GM23338 (cell line): Measurements from ENCODE around the gene SYNE1. TPM values are rescaled to one million over a fixed set of nuclear protein-coding genes. Genes with fewer than 3 reads are reported as not detected.

Experiments
- ATAC-seq: fragments of 200-7000 bp; cut with Tn5 transposase; 3 replicates; pipeline ENCODE4 v1.9.1; 2020
- DNase-seq: peaks from one replicate; pipeline ENCODE4 v3.0.0-alpha.2; 2015; ENCODE audit warnings: low spot score
- H2AFZ ChIP-seq: fragments of 200-600 bp; sonication (generic); 2 replicates; pipeline ENCODE4 v1.8.0; 2016; ENCODE audit warnings: antibody characterized with exemption, mild to moderate bottlenecking, moderate library complexity
- H3F3A ChIP-seq: fragments of 200-600 bp; sonication (generic); replicated peaks from 2 replicates; pipeline ENCODE4 v1.8.0; 2017; ENCODE audit warnings: antibody characterized with exemption, mixed run types, low read depth
- H3K27ac ChIP-seq: fragments of 200-600 bp; sonication (generic); 2 replicates; pipeline ENCODE4 v1.6.1; 2016; ENCODE audit warnings: low read depth
- H3K27me3 ChIP-seq: fragments of 200-600 bp; sonication (generic); 2 replicates; pipeline ENCODE4 v1.8.0; 2016; ENCODE audit warnings: mild to moderate bottlenecking, mixed run types, moderate library complexity; ENCODE audit not compliant: insufficient read depth
- H3K36me3 ChIP-seq: fragments of 200-600 bp; sonication (generic); 2 replicates; pipeline ENCODE4 v1.8.0; 2016; ENCODE audit warnings: mild to moderate bottlenecking; ENCODE audit not compliant: insufficient read depth
- H3K4me1 ChIP-seq: fragments of 200-600 bp; sonication (generic); 2 replicates; pipeline ENCODE4 v1.8.0; 2016; ENCODE audit warnings: mild to moderate bottlenecking, moderate library complexity; ENCODE audit not compliant: insufficient read depth
- H3K4me2 ChIP-seq: fragments of 200-600 bp; sonication (generic); 2 replicates; pipeline ENCODE4 v1.7.1; 2017; ENCODE audit warnings: mixed run types
- H3K4me3 ChIP-seq: fragments of 200-600 bp; sonication (generic); 2 replicates; pipeline ENCODE4 v1.6.1; 2016; ENCODE audit warnings: mixed run types
- H3K79me2 ChIP-seq: fragments of 200-600 bp; sonication (generic); replicated peaks from 2 replicates; pipeline ENCODE4 v1.8.0; 2017; ENCODE audit warnings: mild to moderate bottlenecking; ENCODE audit not compliant: insufficient read depth
- H3K9me2 ChIP-seq: fragments of 200-600 bp; sonication (generic); 2 replicates; pipeline ENCODE4 v1.8.0; 2017; ENCODE audit not compliant: insufficient read depth
- H4K20me1 ChIP-seq: fragments of 200-600 bp; sonication (generic); replicated peaks from 2 replicates; pipeline ENCODE4 v1.8.0; 2017; ENCODE audit warnings: mild to moderate bottlenecking; ENCODE audit not compliant: insufficient read depth
- H3K27ac Mint-ChIP-seq: 2 replicates; pipeline ENCODE4 v1.8.0; 2020; ENCODE audit warnings: inconsistent platforms, mild to moderate bottlenecking, moderate library complexity, mixed read lengths
- H3K27me3 Mint-ChIP-seq: 3 replicates; pipeline ENCODE4 v1.8.0; 2022; ENCODE audit warnings: low read depth, mild to moderate bottlenecking, moderate library complexity, mixed read lengths, inconsistent platforms; ENCODE audit not compliant: insufficient read depth, poor library complexity
- H3K36me3 Mint-ChIP-seq: 3 replicates; pipeline ENCODE4 v1.8.0; 2021; ENCODE audit warnings: low read depth, mild to moderate bottlenecking, inconsistent platforms, moderate library complexity, mixed read lengths
- H3K4me1 Mint-ChIP-seq: 3 replicates; pipeline ENCODE4 v1.8.0; 2020; ENCODE audit warnings: mild to moderate bottlenecking, inconsistent platforms, mixed read lengths
- H3K4me3 Mint-ChIP-seq: 3 replicates; pipeline ENCODE4 v1.8.0; 2021; ENCODE audit warnings: moderate library complexity, mild to moderate bottlenecking, inconsistent platforms, mixed read lengths
- H3K9me3 Mint-ChIP-seq: 3 replicates; pipeline ENCODE4 v1.8.0; 2020; ENCODE audit warnings: moderate library complexity, mild to moderate bottlenecking, inconsistent platforms, mixed read lengths
- CREB1 ChIP-seq: fragments of 250-450 bp; sonication (Bioruptor Pico); IDR thresholded peaks from 2 replicates; pipeline ENCODE4 v1.5.0; 2020; ENCODE audit warnings: low read depth, mild to moderate bottlenecking, moderate library complexity
- EZH2 ChIP-seq: fragments of 200-600 bp; sonication (generic); IDR thresholded peaks from one replicate; pipeline ENCODE4 v1.8.0; 2017; ENCODE audit warnings: antibody characterized with exemption, mild to moderate bottlenecking, low read depth; ENCODE audit not compliant: unreplicated experiment
- EZH2phosphoT487 ChIP-seq: fragments of 200-600 bp; sonication (generic); IDR thresholded peaks from one replicate; pipeline ENCODE4 v1.8.1; 2018; ENCODE audit warnings: antibody characterized with exemption; ENCODE audit not compliant: unreplicated experiment
- JUNB ChIP-seq: IDR thresholded peaks from one replicate; pipeline ENCODE4 v1.6.1; 2016; ENCODE audit warnings: antibody characterized with exemption; ENCODE audit not compliant: unreplicated experiment
- NANOG ChIP-seq: IDR thresholded peaks from 2 replicates; pipeline ENCODE4 v1.6.1; 2016; ENCODE audit warnings: antibody characterized with exemption, borderline replicate concordance
- POLR2AphosphoS5 ChIP-seq: IDR thresholded peaks from 2 replicates; pipeline ENCODE4 v1.6.1; 2016; ENCODE audit warnings: antibody characterized with exemption, low read depth
- STAT1 ChIP-seq: IDR thresholded peaks from one replicate; pipeline ENCODE4 v1.6.1; 2016; ENCODE audit warnings: antibody characterized with exemption; ENCODE audit not compliant: unreplicated experiment
- ZNF114 ChIP-seq: fragments of 250-450 bp; sonication (Bioruptor Pico); IDR thresholded peaks from 2 replicates; pipeline ENCODE4 v1.5.0; 2020; ENCODE audit warnings: mild to moderate bottlenecking, moderate library complexity
- ZNF331 ChIP-seq: fragments of 250-450 bp; sonication (Bioruptor Pico); IDR thresholded peaks from 2 replicates; pipeline ENCODE4 v1.5.0; 2020; ENCODE audit warnings: low read depth, mild to moderate bottlenecking, moderate library complexity
- polyA plus RNA-seq: library from polyadenylated mRNA; unstranded; fragments of >200 nt; fragmentation: Nextera tagmentation; extraction: Ambion mirVana; gene quantifications from 2 replicates; pipeline ENCODE4 v1.2.1, GENCODE V29; 2016
- total RNA-seq: library from RNA; depleted of rRNA; stranded (reverse); fragments of >200 nt; shearing (Covaris generic); gene quantifications from 2 replicates; pipeline ENCODE4 v1.2.3, GENCODE V29; 2014
- TF ChIP-seq, protein P1 (sequence below): IDR thresholded peaks from one replicate; pipeline ENCODE4 v1.6.1; 2018; ENCODE audit warnings: antibody characterized with exemption; ENCODE audit not compliant: unreplicated experiment
- TF ChIP-seq, protein P2 (sequence below): fragments of 250-450 bp; sonication (Bioruptor Pico); IDR thresholded peaks from 2 replicates; pipeline ENCODE4 v1.5.0; 2020; ENCODE audit warnings: mild to moderate bottlenecking, moderate library complexity
- TF ChIP-seq, protein P3 (sequence below), 2 experiments: fragments of 200-600 bp in 1 of 2; sonication (generic) in 1 of 2; conservative IDR thresholded peaks; 2 replicates each; pipeline versions ENCODE4 v1.5.1 to v1.6.1; 2016 to 2017; ENCODE audit warnings: antibody characterized with exemption in 2 of 2, low read depth in 2 of 2, mild to moderate bottlenecking in 2 of 2, moderate library complexity in 1 of 2
- TF ChIP-seq, protein P4 (sequence below): IDR thresholded peaks from 2 replicates; pipeline ENCODE4 v1.6.1; 2016; ENCODE audit warnings: antibody characterized with exemption

Gene SYNE1
- total and polyA plus RNA-seq, 2 experiments from 2014 or later: 3.9 to 13.6 TPM

DNA sequence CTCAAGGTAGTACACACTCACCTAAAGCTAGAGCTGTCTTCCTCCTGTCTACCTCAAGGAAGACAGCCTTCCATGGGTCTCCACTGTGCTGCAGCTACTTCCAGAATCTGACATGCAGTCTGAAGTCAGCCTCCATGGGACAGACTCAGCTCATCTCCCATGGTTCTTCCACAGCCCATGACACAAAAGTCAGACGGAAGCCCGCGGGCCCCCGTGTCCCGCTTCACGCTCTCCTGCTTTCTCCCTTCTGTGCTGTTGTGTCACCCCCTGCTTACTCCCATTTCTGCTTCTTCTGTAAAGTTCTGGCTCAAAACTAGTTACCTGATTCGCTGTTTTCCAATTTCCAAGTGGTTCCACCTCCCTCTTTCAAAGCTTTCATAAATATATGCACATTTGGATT, 184.5 kb downstream of the SYNE1 start:
- Mint-ChIP-seq H3K4me1 (no peaks in the 10 kb centered on the region), H3K27me3 (no peaks in the 10 kb centered on the region), H3K9me3 (no peaks in the 10 kb centered on the region), H3K36me3 (no peaks in the 10 kb centered on the region), H3K4me3 (no peak overlapping the region), H3K27ac (no peak overlapping the region)
- no peak for ATAC-seq
- no peak overlapping the region for H2AFZ ChIP-seq
- no peak overlapping the region for H3K27ac ChIP-seq
- no peak overlapping the region for H3K4me3 ChIP-seq
- no peaks in the 10 kb centered on the region for H3K4me1 ChIP-seq
- no peaks in the 10 kb centered on the region for H3K36me3 ChIP-seq
- H3K4me2 ChIP-seq: no peak overlapping the region
- no peaks in the 10 kb centered on the region for H3K79me2 ChIP-seq
- H4K20me1 ChIP-seq: no peaks in the 10 kb centered on the region
- no peak for DNase-seq
- no peaks in the 10 kb centered on the region for H3K27me3 ChIP-seq
- no peak for TF ChIP-seq STAT1
- TF ChIP-seq JUNB: no peak
- TF ChIP-seq ZNF331 (CRISPR knock-in tag): no peak
- TF ChIP-seq, protein P1, sequence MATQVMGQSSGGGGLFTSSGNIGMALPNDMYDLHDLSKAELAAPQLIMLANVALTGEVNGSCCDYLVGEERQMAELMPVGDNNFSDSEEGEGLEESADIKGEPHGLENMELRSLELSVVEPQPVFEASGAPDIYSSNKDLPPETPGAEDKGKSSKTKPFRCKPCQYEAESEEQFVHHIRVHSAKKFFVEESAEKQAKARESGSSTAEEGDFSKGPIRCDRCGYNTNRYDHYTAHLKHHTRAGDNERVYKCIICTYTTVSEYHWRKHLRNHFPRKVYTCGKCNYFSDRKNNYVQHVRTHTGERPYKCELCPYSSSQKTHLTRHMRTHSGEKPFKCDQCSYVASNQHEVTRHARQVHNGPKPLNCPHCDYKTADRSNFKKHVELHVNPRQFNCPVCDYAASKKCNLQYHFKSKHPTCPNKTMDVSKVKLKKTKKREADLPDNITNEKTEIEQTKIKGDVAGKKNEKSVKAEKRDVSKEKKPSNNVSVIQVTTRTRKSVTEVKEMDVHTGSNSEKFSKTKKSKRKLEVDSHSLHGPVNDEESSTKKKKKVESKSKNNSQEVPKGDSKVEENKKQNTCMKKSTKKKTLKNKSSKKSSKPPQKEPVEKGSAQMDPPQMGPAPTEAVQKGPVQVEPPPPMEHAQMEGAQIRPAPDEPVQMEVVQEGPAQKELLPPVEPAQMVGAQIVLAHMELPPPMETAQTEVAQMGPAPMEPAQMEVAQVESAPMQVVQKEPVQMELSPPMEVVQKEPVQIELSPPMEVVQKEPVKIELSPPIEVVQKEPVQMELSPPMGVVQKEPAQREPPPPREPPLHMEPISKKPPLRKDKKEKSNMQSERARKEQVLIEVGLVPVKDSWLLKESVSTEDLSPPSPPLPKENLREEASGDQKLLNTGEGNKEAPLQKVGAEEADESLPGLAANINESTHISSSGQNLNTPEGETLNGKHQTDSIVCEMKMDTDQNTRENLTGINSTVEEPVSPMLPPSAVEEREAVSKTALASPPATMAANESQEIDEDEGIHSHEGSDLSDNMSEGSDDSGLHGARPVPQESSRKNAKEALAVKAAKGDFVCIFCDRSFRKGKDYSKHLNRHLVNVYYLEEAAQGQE: no peak
- TF ChIP-seq CREB1: no peak
- TF ChIP-seq EZH2: no peak
- no peak for TF ChIP-seq NANOG
- TF ChIP-seq, protein P2, sequence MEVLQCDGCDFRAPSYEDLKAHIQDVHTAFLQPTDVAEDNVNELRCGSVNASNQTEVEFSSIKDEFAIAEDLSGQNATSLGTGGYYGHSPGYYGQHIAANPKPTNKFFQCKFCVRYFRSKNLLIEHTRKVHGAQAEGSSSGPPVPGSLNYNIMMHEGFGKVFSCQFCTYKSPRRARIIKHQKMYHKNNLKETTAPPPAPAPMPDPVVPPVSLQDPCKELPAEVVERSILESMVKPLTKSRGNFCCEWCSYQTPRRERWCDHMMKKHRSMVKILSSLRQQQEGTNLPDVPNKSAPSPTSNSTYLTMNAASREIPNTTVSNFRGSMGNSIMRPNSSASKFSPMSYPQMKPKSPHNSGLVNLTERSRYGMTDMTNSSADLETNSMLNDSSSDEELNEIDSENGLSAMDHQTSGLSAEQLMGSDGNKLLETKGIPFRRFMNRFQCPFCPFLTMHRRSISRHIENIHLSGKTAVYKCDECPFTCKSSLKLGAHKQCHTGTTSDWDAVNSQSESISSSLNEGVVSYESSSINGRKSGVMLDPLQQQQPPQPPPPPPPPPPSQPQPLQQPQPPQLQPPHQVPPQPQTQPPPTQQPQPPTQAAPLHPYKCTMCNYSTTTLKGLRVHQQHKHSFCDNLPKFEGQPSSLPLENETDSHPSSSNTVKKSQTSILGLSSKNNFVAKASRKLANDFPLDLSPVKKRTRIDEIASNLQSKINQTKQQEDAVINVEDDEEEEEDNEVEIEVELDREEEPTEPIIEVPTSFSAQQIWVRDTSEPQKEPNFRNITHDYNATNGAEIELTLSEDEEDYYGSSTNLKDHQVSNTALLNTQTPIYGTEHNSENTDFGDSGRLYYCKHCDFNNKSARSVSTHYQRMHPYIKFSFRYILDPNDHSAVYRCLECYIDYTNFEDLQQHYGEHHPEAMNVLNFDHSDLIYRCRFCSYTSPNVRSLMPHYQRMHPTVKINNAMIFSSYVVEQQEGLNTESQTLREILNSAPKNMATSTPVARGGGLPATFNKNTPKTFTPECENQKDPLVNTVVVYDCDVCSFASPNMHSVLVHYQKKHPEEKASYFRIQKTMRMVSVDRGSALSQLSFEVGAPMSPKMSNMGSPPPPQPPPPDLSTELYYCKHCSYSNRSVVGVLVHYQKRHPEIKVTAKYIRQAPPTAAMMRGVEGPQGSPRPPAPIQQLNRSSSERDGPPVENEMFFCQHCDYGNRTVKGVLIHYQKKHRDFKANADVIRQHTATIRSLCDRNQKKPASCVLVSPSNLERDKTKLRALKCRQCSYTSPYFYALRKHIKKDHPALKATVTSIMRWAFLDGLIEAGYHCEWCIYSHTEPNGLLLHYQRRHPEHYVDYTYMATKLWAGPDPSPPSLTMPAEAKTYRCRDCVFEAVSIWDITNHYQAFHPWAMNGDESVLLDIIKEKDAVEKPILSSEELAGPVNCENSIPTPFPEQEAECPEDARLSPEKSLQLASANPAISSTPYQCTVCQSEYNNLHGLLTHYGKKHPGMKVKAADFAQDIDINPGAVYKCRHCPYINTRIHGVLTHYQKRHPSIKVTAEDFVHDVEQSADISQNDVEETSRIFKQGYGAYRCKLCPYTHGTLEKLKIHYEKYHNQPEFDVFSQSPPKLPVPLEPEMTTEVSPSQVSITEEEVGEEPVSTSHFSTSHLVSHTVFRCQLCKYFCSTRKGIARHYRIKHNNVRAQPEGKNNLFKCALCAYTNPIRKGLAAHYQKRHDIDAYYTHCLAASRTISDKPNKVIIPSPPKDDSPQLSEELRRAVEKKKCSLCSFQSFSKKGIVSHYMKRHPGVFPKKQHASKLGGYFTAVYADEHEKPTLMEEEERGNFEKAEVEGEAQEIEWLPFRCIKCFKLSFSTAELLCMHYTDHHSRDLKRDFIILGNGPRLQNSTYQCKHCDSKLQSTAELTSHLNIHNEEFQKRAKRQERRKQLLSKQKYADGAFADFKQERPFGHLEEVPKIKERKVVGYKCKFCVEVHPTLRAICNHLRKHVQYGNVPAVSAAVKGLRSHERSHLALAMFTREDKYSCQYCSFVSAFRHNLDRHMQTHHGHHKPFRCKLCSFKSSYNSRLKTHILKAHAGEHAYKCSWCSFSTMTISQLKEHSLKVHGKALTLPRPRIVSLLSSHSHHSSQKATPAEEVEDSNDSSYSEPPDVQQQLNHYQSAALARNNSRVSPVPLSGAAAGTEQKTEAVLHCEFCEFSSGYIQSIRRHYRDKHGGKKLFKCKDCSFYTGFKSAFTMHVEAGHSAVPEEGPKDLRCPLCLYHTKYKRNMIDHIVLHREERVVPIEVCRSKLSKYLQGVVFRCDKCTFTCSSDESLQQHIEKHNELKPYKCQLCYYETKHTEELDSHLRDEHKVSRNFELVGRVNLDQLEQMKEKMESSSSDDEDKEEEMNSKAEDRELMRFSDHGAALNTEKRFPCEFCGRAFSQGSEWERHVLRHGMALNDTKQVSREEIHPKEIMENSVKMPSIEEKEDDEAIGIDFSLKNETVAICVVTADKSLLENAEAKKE (CRISPR knock-in tag): no peak
- TF ChIP-seq, protein P3, sequence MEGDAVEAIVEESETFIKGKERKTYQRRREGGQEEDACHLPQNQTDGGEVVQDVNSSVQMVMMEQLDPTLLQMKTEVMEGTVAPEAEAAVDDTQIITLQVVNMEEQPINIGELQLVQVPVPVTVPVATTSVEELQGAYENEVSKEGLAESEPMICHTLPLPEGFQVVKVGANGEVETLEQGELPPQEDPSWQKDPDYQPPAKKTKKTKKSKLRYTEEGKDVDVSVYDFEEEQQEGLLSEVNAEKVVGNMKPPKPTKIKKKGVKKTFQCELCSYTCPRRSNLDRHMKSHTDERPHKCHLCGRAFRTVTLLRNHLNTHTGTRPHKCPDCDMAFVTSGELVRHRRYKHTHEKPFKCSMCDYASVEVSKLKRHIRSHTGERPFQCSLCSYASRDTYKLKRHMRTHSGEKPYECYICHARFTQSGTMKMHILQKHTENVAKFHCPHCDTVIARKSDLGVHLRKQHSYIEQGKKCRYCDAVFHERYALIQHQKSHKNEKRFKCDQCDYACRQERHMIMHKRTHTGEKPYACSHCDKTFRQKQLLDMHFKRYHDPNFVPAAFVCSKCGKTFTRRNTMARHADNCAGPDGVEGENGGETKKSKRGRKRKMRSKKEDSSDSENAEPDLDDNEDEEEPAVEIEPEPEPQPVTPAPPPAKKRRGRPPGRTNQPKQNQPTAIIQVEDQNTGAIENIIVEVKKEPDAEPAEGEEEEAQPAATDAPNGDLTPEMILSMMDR (conservative IDR thresholded peaks at IDR 0.05; ENCODE audit: low read depth in 2 of 2): no peak
- TF ChIP-seq, protein P4, sequence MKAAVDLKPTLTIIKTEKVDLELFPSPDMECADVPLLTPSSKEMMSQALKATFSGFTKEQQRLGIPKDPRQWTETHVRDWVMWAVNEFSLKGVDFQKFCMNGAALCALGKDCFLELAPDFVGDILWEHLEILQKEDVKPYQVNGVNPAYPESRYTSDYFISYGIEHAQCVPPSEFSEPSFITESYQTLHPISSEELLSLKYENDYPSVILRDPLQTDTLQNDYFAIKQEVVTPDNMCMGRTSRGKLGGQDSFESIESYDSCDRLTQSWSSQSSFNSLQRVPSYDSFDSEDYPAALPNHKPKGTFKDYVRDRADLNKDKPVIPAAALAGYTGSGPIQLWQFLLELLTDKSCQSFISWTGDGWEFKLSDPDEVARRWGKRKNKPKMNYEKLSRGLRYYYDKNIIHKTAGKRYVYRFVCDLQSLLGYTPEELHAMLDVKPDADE: no peak
- no peak for TF ChIP-seq EZH2phosphoT487
- TF ChIP-seq POLR2AphosphoS5: no peak
- no peak for TF ChIP-seq ZNF114 (CRISPR knock-in tag)
- no peaks in the 10 kb centered on the region for H3K9me2 ChIP-seq
- H3F3A ChIP-seq: no peaks in the 10 kb centered on the region
